Tongue (tissue), 2 donors: ENCODE data around the gene PSMC3IP. TPM values are rescaled to one million over a fixed set of nuclear protein-coding genes. Genes with fewer than 3 reads are reported as not detected.
A peak's percentile ranks its signal among the peaks of the same experiment; 100 is the strongest.

Experiments
- DNase-seq: peaks from one replicate; pipeline ENCODE4 v3.0.0-alpha.2; 2015
- total RNA-seq: library from RNA; depleted of rRNA; stranded (reverse); fragments of >200 nt; gene quantifications from one replicate; pipeline ENCODE4 v1.2.3, GENCODE V29; 2014

PSMC3IP gene
- total RNA-seq, 1 donor from 2014 or later, result 3.0 TPM

GRCh38 chr17:42585353-42585752, 7.8 kb upstream of the PSMC3IP start:
- DNase-seq, result no peak

- no peak for DNase-seq
These were observed 7.4 kb upstream of the PSMC3IP start for GRCh38 chr17:42584880-42585279.

GRCh38 chr17:42581744-42582270, 4.3 kb upstream of the PSMC3IP start:
- DNase-seq, result no peak

- DNase-seq, result no peak
These were observed 2.4 kb upstream of the PSMC3IP start for GRCh38 chr17:42579794-42580551.

- peak; percentile 90 for DNase-seq
These were observed 847 bp upstream of the PSMC3IP start for GRCh38 chr17:42578282-42578869.

- DNase-seq, result no peak
These were observed 393 bp downstream of the PSMC3IP start for GRCh38 chr17:42577140-42577531.

- no peak for DNase-seq
These were observed 3.1 kb downstream of the PSMC3IP start for GRCh38 chr17:42574463-42574862.

GRCh38 chr17:42573095-42573494, 4.4 kb downstream of the PSMC3IP start:
- DNase-seq, result no peak

GRCh38 chr17:42571435-42572225, 5.9 kb downstream of the PSMC3IP start:
- no peak for DNase-seq

- DNase-seq, result no peak
These were observed 9.0 kb downstream of the PSMC3IP start for GRCh38 chr17:42568341-42569111.

- peak; percentile 97 for DNase-seq
These were observed 10.5 kb downstream of the PSMC3IP start, which contains the start of gene MLX for GRCh38 chr17:42566883-42567573. Gene MLX (plus strand): TSS chr17:42567100. CDS start chr17:42567125, 25 bp downstream.

GRCh38 chr17:42566215-42566882, 11.2 kb downstream of the PSMC3IP start:
- no peak for DNase-seq

GRCh38 chr17:42565523-42566214, 11.9 kb downstream of the PSMC3IP start:
- DNase-seq, result no peak

GRCh38 chr17:42564815-42565522, 12.6 kb downstream of the PSMC3IP start:
- no peak for DNase-seq

- DNase-seq, result no peak
These were observed 13.6 kb downstream of the PSMC3IP start for GRCh38 chr17:42563950-42564349.

GRCh38 chr17:42563543-42563942, 14.0 kb downstream of the PSMC3IP start:
- no peak for DNase-seq

GRCh38 chr17:42563143-42563509, 14.4 kb downstream of the PSMC3IP start:
- no peak for DNase-seq

GRCh38 chr17:42562388-42563142, 15.0 kb downstream of the PSMC3IP start:
- no peak for DNase-seq

- DNase-seq, result peak; percentile 99
These were observed 15.6 kb downstream of the PSMC3IP start, which contains the start of gene COASY for GRCh38 chr17:42561897-42562387. Gene COASY (plus strand): TSS chr17:42562148. CDS start chr17:42562623, 475 bp downstream.
